D341Med (cell line): Measurements from ENCODE around the gene SYP.
"Not testable (repeated sequence)": the region's sequence is repeated elsewhere in the genome, so short reads cannot be mapped to it uniquely, and the experiment has no call there.

Source experiments
- DNase-seq: peaks from one replicate; pipeline ENCODE4 v3.0.0; 2012; ENCODE audit warnings: low spot score

Gene SYP

GRCh38 chrX:49166914-49167739, 32.9 kb downstream of the SYP start:
- no peak for DNase-seq

- DNase-seq: no peak
These were observed 33.8 kb downstream of the SYP start for GRCh38 chrX:49165901-49166881.

GRCh38 chrX:49164589-49165360, 35.2 kb downstream of the SYP start:
- no peak for DNase-seq

GRCh38 chrX:49163555-49164419, 36.2 kb downstream of the SYP start:
- DNase-seq: peak; percentile 88

GRCh38 chrX:49162620-49163019, 37.4 kb downstream of the SYP start, which contains the start of gene MAGIX:
Gene MAGIX, plus strand, starts transcription at chrX:49162758. Its CDS starts 132 bp downstream, at chrX:49162890.
- no peak for DNase-seq

- no peak for DNase-seq
These were observed 38.4 kb downstream of the SYP start for GRCh38 chrX:49161632-49162031.

GRCh38 chrX:49160908-49161307, 39.1 kb downstream of the SYP start:
- DNase-seq: no peak

- no peak for DNase-seq
These were observed 42.8 kb downstream of the SYP start for GRCh38 chrX:49157194-49157593.

GRCh38 chrX:49155900-49156837, 43.8 kb downstream of the SYP start:
- peak; percentile 88 for DNase-seq

- peak; percentile 39 for DNase-seq
These were observed 44.6 kb downstream of the SYP start for GRCh38 chrX:49155243-49155899.

- DNase-seq: no peak
These were observed 46.5 kb downstream of the SYP start for GRCh38 chrX:49153467-49153866.

GRCh38 chrX:49149291-49149690, 50.7 kb downstream of the SYP start:
- DNase-seq: not testable (repeated sequence)

GRCh38 chrX:49148390-49149100, 51.4 kb downstream of the SYP start:
- not testable (repeated sequence) for DNase-seq

- DNase-seq: no peak
These were observed 52.1 kb downstream of the SYP start for GRCh38 chrX:49147936-49148335.

- no peak for DNase-seq
These were observed 52.7 kb downstream of the SYP start for GRCh38 chrX:49147282-49147681.

- not testable (repeated sequence) for DNase-seq
These were observed 56.8 kb downstream of the SYP start for GRCh38 chrX:49143154-49143553.

- DNase-seq: peak; percentile 38
These were observed 57.7 kb downstream of the SYP start for GRCh38 chrX:49142264-49142663.

- DNase-seq: no peak
These were observed 60.3 kb downstream of the SYP start for GRCh38 chrX:49139713-49140112.
